Stimulated activated CD8-positive, alpha-beta memory T cell treated with anti-CD3 and anti-CD28 coated beads, Interleukin-12 subunit alpha, Interleukin-12 subunit beta, amount 100 ng/mL, for 4 hours (primary cell): Measurements from ENCODE around the gene NIPAL1.

Experiments used
- DNase-seq: peaks from one replicate; pipeline ENCODE4 v3.0.0-alpha.2; 2020; ENCODE audit warnings: low read depth

NIPAL1 gene

GRCh38 chr4:48027653-48028052, 11.1 kb downstream of the NIPAL1 start:
- DNase-seq, result no peak

- no peak for DNase-seq
These were observed 12.1 kb downstream of the NIPAL1 start for GRCh38 chr4:48028696-48029095.

GRCh38 chr4:48030470-48030869, 13.9 kb downstream of the NIPAL1 start:
- DNase-seq, result no peak

GRCh38 chr4:48031802-48032525, 15.4 kb downstream of the NIPAL1 start:
- no peak for DNase-seq

- no peak for DNase-seq
These were observed 16.1 kb downstream of the NIPAL1 start for GRCh38 chr4:48032721-48033120.

GRCh38 chr4:48033412-48033811, 16.8 kb downstream of the NIPAL1 start:
- DNase-seq, result no peak

- peak; percentile 31 for DNase-seq
These were observed 17.3 kb downstream of the NIPAL1 start for GRCh38 chr4:48033825-48034413.

- DNase-seq, result no peak
These were observed 19.4 kb downstream of the NIPAL1 start for GRCh38 chr4:48035952-48036351.

GRCh38 chr4:48037117-48037462, 20.5 kb downstream of the NIPAL1 start:
- no peak for DNase-seq

GRCh38 chr4:48038666-48039065, 22.1 kb downstream of the NIPAL1 start:
- no peak for DNase-seq

GRCh38 chr4:48039561-48039960, 23.0 kb downstream of the NIPAL1 start:
- no peak for DNase-seq

- no peak for DNase-seq
These were observed 25.1 kb downstream of the NIPAL1 start for GRCh38 chr4:48041535-48042137.

- DNase-seq, result no peak
These were observed 26.4 kb downstream of the NIPAL1 start for GRCh38 chr4:48042979-48043461.

GRCh38 chr4:48043504-48043903, 26.9 kb downstream of the NIPAL1 start:
- DNase-seq, result no peak

- no peak for DNase-seq
These were observed 27.7 kb downstream of the NIPAL1 start for GRCh38 chr4:48044298-48044697.

GRCh38 chr4:48046059-48046458, 29.5 kb downstream of the NIPAL1 start:
- no peak for DNase-seq

- peak; percentile 65 for DNase-seq
These were observed 30.9 kb downstream of the NIPAL1 start for GRCh38 chr4:48047421-48047844.

- DNase-seq, result no peak
These were observed 31.3 kb downstream of the NIPAL1 start for GRCh38 chr4:48047896-48048295.

- DNase-seq, result no peak
These were observed 32.9 kb downstream of the NIPAL1 start for GRCh38 chr4:48049483-48049882.

- no peak for DNase-seq
These were observed 34.5 kb downstream of the NIPAL1 start for GRCh38 chr4:48051078-48051477.

- DNase-seq, result no peak
These were observed 42.3 kb downstream of the NIPAL1 start for GRCh38 chr4:48058617-48059530.

GRCh38 chr4:48064349-48064748, 47.8 kb downstream of the NIPAL1 start:
- no peak for DNase-seq
